A549 (cell line): ENCODE data around the gene BIN1. TPM values are rescaled to one million over a fixed set of nuclear protein-coding genes. Genes with fewer than 3 reads are reported as not detected.

ENCODE experiments used
- ATAC-seq, 2 experiments: fragments of 200-7000 bp in 1 of 2; fragments of >200 bp in 1 of 2; cut with Nextera tagmentation in 1 of 2; cut with Tn5 transposase in 1 of 2; 3 replicates each; pipeline versions ENCODE4 v1.8.0 to v1.9.1; 2018 to 2020; ENCODE audit warnings: mild to moderate bottlenecking in 1 of 2, moderate library complexity in 1 of 2
- CTCF ChIA-PET: fragments of 300-600 bp; sonication (Branson Sonifier 250); formaldehyde crosslinking; extraction: SDS; loops from one replicate; lab custom pipeline; 2021; ENCODE audit warnings: antibody characterized with exemption, inconsistent platforms; lab: Yijun Ruan, JAX
- POLR2A ChIA-PET: fragments of 350-600 bp; formaldehyde crosslinking; extraction: SDS; loops from one replicate; lab custom pipeline; 2021; ENCODE audit warnings: antibody characterized with exemption, inconsistent platforms; lab: Yijun Ruan, JAX
- DNase-seq, 2 experiments: peaks; one replicate each; pipeline versions ENCODE4 v3.0.0 to v3.0.0-alpha.2; 2011 to 2016; ENCODE audit warnings: low read depth in 1 of 2, low spot score in 1 of 2
- FAIRE-seq: peaks from 2 replicates; lab custom pipeline; 2011; peaks lifted over from hg19 to GRCh38; lab: Jason Lieb, UNC
- H3K27ac ChIP-seq, 2 experiments: fragments of >200 bp; sonication (Bioruptor Twin); formaldehyde crosslinking; 3 replicates each; pipeline ENCODE4 v1.5.1; 2016 to 2017
- H3K4me1 ChIP-seq: fragments of >200 bp; sonication (Bioruptor Twin); formaldehyde crosslinking; 3 replicates; pipeline ENCODE4 v1.6.1; 2016
- H3K4me2 ChIP-seq: fragments of >200 bp; sonication (Bioruptor Twin); formaldehyde crosslinking; 3 replicates; pipeline ENCODE4 v1.6.1; 2016
- H3K4me3 ChIP-seq: fragments of >200 bp; sonication (Bioruptor Twin); formaldehyde crosslinking; 3 replicates; pipeline ENCODE4 v1.5.1; 2016
- H3K9me3 ChIP-seq: fragments of >200 bp; sonication (Bioruptor Twin); formaldehyde crosslinking; 3 replicates; pipeline ENCODE4 v1.6.1; 2016
- BHLHE40 ChIP-seq: IDR thresholded peaks from 2 replicates; pipeline ENCODE4 v1.6.1; 2012; ENCODE audit warnings: low read depth, low read length, inconsistent platforms
- CBX2 ChIP-seq: fragments of 200-600 bp; sonication (generic); IDR thresholded peaks from 2 replicates; pipeline ENCODE4 v1.6.1; 2016; ENCODE audit warnings: low read depth, mild to moderate bottlenecking, borderline replicate concordance
- CBX8 ChIP-seq: fragments of 200-600 bp; sonication (generic); IDR thresholded peaks from 2 replicates; pipeline ENCODE4 v1.6.1; 2016
- EHF ChIP-seq: fragments of 250-450 bp; sonication (Bioruptor Pico); IDR thresholded peaks from 2 replicates; pipeline ENCODE4 v1.5.0; 2020; ENCODE audit warnings: mild to moderate bottlenecking
- EHMT2 ChIP-seq: fragments of 200-600 bp; sonication (generic); IDR thresholded peaks from 2 replicates; pipeline ENCODE4 v1.6.1; 2016; ENCODE audit warnings: antibody characterized with exemption, low read depth, mild to moderate bottlenecking, moderate library complexity
- ELK1 ChIP-seq: fragments of 150-350 bp; IDR thresholded peaks from 2 replicates; pipeline ENCODE4 v1.6.1; 2014; ENCODE audit warnings: low read depth, mild to moderate bottlenecking, low read length
- GATA3 ChIP-seq: IDR thresholded peaks from 2 replicates; pipeline ENCODE4 v1.6.1; 2012; ENCODE audit warnings: borderline replicate concordance
- HDAC2 ChIP-seq: fragments of 200-600 bp; sonication (generic); IDR thresholded peaks from 2 replicates; pipeline ENCODE4 v1.6.1; 2016
- HOXA7 ChIP-seq: fragments of 250-450 bp; sonication (Bioruptor Pico); IDR thresholded peaks from 2 replicates; pipeline ENCODE4 v1.5.0; 2020; ENCODE audit warnings: mild to moderate bottlenecking, moderate library complexity
- HOXB5 ChIP-seq: fragments of 250-450 bp; sonication (Bioruptor Pico); IDR thresholded peaks from 2 replicates; pipeline ENCODE4 v1.5.0; 2020; ENCODE audit warnings: mild to moderate bottlenecking, moderate library complexity
- MAX ChIP-seq: IDR thresholded peaks from 2 replicates; pipeline ENCODE4 v1.6.1; 2012
- MAZ ChIP-seq: fragments of 150-350 bp; IDR thresholded peaks from 2 replicates; pipeline ENCODE4 v1.6.1; 2014; ENCODE audit warnings: antibody characterized with exemption, low read depth, low read length, borderline replicate concordance
- NR3C1 ChIP-seq: fragments of >200 bp; sonication (Bioruptor Twin); formaldehyde crosslinking; IDR thresholded peaks from 3 replicates; pipeline ENCODE4 v1.6.1; 2017
- POLR2A ChIP-seq: IDR thresholded peaks from 2 replicates; pipeline ENCODE4 v1.6.1; 2012; ENCODE audit warnings: mild to moderate bottlenecking, low read length
- TFCP2L1 ChIP-seq: fragments of 250-450 bp; sonication (Bioruptor Pico); IDR thresholded peaks from 2 replicates; pipeline ENCODE4 v1.5.0; 2021; ENCODE audit warnings: mild to moderate bottlenecking
- ZFP36 ChIP-seq: fragments of 450-650 bp; IDR thresholded peaks from 2 replicates; pipeline ENCODE4 v1.6.1; 2014; ENCODE audit warnings: borderline replicate concordance; ENCODE audit not compliant: partially characterized antibody
- ZSCAN20 ChIP-seq: fragments of 250-450 bp; sonication (Bioruptor Pico); IDR thresholded peaks from 2 replicates; pipeline ENCODE4 v1.8.0; 2022; ENCODE audit warnings: mild to moderate bottlenecking, moderate library complexity
- WGBS: methylation state at CpG from one replicate; pipeline ENCODE4 v1.1.6; 2017; ENCODE audit errors: missing lambda C conversion rate; 5-methylcytosine and 5-hydroxymethylcytosine counted together
- polyA plus RNA-seq, 4 experiments: library from polyadenylated mRNA; depleted of rRNA in 3 of 4; stranded (reverse); fragments of >200 nt; fragmentation: RNase III in 1 of 4; extraction: RNeasy Plus Mini Kit Qiagen cat#74134 plus additional on column Dnase treatment in 1 of 4; gene quantifications; 2 replicates in 3 of 4; 3 replicates in 1 of 4; pipeline ENCODE4 v1.2.3, GENCODE V29; 2011 to 2017
- TF ChIP-seq, protein P1 (sequence below): fragments of 250-450 bp; sonication (Bioruptor Pico); IDR thresholded peaks from 2 replicates; pipeline ENCODE4 v1.5.0; 2021; ENCODE audit warnings: mild to moderate bottlenecking, moderate library complexity, borderline replicate concordance
- TF ChIP-seq, protein P2 (sequence below): fragments of >200 bp; sonication (Bioruptor Twin); formaldehyde crosslinking; IDR thresholded peaks from 2 replicates; pipeline ENCODE4 v1.6.1; 2016
- TF ChIP-seq, protein P3 (sequence below): fragments of 450-650 bp; IDR thresholded peaks from 2 replicates; pipeline ENCODE4 v1.6.1; 2014; ENCODE audit warnings: antibody characterized with exemption

Gene BIN1
- polyA plus RNA-seq, 2 of the 4 experiments (the other 2 are of a cell fraction) = 15.5 to 34.1 TPM

DNA sequence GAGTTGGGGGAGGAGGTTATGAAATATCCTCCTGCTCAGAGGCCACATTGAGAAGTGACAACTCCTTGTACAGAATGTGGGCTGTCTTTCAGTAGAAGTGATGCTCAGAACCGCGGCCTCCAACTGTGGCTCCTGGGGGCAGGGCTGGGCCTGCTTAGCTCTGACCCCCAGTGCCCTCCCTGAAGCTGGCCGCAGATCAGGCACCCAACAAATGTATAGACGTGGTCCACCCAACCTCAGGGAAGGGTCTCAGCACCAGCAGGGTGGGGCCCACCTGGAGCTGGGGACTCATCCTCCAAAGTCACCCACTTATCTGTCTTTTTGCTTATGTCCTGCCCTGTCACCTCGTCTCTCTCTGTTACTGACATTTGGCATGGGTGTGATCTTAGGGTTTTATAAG is 11.1 kb upstream of the BIN1 start (continued):
- TF ChIP-seq, protein P1, sequence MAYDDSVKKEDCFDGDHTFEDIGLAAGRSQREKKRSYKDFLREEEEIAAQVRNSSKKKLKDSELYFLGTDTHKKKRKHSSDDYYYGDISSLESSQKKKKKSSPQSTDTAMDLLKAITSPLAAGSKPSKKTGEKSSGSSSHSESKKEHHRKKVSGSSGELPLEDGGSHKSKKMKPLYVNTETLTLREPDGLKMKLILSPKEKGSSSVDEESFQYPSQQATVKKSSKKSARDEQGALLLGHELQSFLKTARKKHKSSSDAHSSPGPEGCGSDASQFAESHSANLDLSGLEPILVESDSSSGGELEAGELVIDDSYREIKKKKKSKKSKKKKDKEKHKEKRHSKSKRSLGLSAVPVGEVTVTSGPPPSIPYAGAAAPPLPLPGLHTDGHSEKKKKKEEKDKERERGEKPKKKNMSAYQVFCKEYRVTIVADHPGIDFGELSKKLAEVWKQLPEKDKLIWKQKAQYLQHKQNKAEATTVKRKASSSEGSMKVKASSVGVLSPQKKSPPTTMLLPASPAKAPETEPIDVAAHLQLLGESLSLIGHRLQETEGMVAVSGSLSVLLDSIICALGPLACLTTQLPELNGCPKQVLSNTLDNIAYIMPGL = no peak
- TF ChIP-seq ELK1 = no peak
- no peak for TF ChIP-seq POLR2A
- no peak for TF ChIP-seq CBX8
- TF ChIP-seq GATA3 = no peak
- TF ChIP-seq, protein P2, sequence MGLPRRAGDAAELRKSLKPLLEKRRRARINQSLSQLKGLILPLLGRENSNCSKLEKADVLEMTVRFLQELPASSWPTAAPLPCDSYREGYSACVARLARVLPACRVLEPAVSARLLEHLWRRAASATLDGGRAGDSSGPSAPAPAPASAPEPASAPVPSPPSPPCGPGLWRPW = no peak
- TF ChIP-seq TFCP2L1 (CRISPR knock-in tag) = no peak
- TF ChIP-seq, all 56 proteins: peak for 0

DNA sequence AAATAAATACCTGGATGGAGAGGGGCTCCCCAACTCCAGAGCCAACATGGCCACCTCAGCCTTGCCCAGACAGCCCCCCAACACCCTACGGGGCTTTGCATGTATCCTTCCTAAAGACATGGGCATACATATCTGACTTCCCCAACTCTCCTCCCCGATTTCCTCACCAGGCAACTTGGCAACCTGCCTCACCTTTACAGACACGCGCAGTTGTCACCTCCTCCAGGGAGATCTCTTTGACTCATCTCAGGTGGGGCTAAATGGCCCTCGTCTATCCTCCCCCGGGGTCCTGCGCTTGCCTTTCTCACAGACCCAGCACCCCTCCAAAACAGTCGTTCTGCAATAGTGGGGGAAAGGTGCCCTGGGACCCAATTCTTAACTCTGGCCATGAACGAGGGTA is 10.6 kb upstream of the BIN1 start:
- WGBS = 89% methylated on average over 9 of the region's 9 CpGs
- CTCF ChIA-PET = no interaction called here
- TF ChIP-seq NR3C1 (no peak), EHMT2 (no peak), HOXB5 (no peak), EHF (CRISPR knock-in tag) (no peak), ZSCAN20 (CRISPR knock-in tag) (no peak), HDAC2 (no peak), ZFP36 (no peak), MAX (no peak), HOXA7 (no peak), BHLHE40 (no peak), CBX2 (no peak), MAZ (no peak)
- TF ChIP-seq, protein P2 = no peak
- TF ChIP-seq, protein P3, sequence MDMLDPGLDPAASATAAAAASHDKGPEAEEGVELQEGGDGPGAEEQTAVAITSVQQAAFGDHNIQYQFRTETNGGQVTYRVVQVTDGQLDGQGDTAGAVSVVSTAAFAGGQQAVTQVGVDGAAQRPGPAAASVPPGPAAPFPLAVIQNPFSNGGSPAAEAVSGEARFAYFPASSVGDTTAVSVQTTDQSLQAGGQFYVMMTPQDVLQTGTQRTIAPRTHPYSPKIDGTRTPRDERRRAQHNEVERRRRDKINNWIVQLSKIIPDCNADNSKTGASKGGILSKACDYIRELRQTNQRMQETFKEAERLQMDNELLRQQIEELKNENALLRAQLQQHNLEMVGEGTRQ = no peak
- TF ChIP-seq, protein P1 = no peak
- TF ChIP-seq, all 56 proteins: peak for 0

More for the DNA sequence above, 10.6 kb upstream of the BIN1 start:
- Histone ChIP-seq H3K27ac (no peak overlapping the region), H3K4me1 (peaks cover 9% of the 10 kb centered on the region), H3K4me3 (no peak overlapping the region), H3K9me3 (no peaks in the 10 kb centered on the region), H3K4me2 (no peak overlapping the region)
- POLR2A ChIA-PET = no interaction called here
- no peak for FAIRE-seq
- no peak for ATAC-seq
- no peak for DNase-seq
